Raji (cell line): ENCODE measurements around the gene CDHR1.

ENCODE experiments used
- POLR2A ChIP-seq: IDR thresholded peaks from 2 replicates; pipeline ENCODE4 v1.6.1; 2011; ENCODE audit warnings: low read depth, low read length, control low read depth; ENCODE audit not compliant: insufficient read depth

Gene CDHR1

GRCh38 chr10:84237199-84238051, 43.1 kb downstream of the CDHR1 start:
- no peak for TF ChIP-seq POLR2A

- no peak for TF ChIP-seq POLR2A
Observed at GRCh38 chr10:84238909-84239308, 44.6 kb downstream of the CDHR1 start.

GRCh38 chr10:84241185-84241790, 47.0 kb downstream of the CDHR1 start, which contains the start of gene LRIT1:
Gene LRIT1 (minus strand): TSS chr10:84241546. CDS start chr10:84241439, 107 bp downstream.
- TF ChIP-seq POLR2A, result no peak

- TF ChIP-seq POLR2A, result no peak
Observed at GRCh38 chr10:84243759-84244158, 49.4 kb downstream of the CDHR1 start.

- no peak for TF ChIP-seq POLR2A
Observed at GRCh38 chr10:84244651-84245270, 50.4 kb downstream of the CDHR1 start, which contains the start of gene RGR. Gene RGR (plus strand): TSS chr10:84245053. CDS start chr10:84245091, 38 bp downstream.

GRCh38 chr10:84247496-84247895, 53.2 kb downstream of the CDHR1 start:
- no peak for TF ChIP-seq POLR2A

- no peak for TF ChIP-seq POLR2A
Observed at GRCh38 chr10:84248794-84249193, 54.5 kb downstream of the CDHR1 start.

GRCh38 chr10:84254552-84255478, 60.5 kb downstream of the CDHR1 start:
- no peak for TF ChIP-seq POLR2A

- TF ChIP-seq POLR2A, result no peak
Observed at GRCh38 chr10:84256510-84257342, 62.4 kb downstream of the CDHR1 start.

GRCh38 chr10:84257343-84258020, 63.1 kb downstream of the CDHR1 start:
- TF ChIP-seq POLR2A, result no peak

GRCh38 chr10:84258034-84258695, 63.8 kb downstream of the CDHR1 start:
- TF ChIP-seq POLR2A, result no peak

GRCh38 chr10:84261236-84261915, 67.0 kb downstream of the CDHR1 start:
- no peak for TF ChIP-seq POLR2A

GRCh38 chr10:84262190-84262956, 68.0 kb downstream of the CDHR1 start:
- no peak for TF ChIP-seq POLR2A
